WI38 (cell line): Measurements from ENCODE around the gene COL16A1.

ENCODE experiments used
- H3K4me3 ChIP-seq: 2 replicates; pipeline ENCODE4 v1.5.1; 2011; ENCODE audit warnings: low read depth, mild to moderate bottlenecking, control low read depth, low read length
- CTCF ChIP-seq: IDR thresholded peaks from 2 replicates; pipeline ENCODE4 v1.5.1; 2012; ENCODE audit warnings: low read depth, mild to moderate bottlenecking, control low read depth, low read length

COL16A1 gene

GRCh38 chr1:31654474-31654776, 49.4 kb downstream of the COL16A1 start:
- TF ChIP-seq CTCF = no peak

GRCh38 chr1:31653717-31654473, 49.9 kb downstream of the COL16A1 start:
- no peak overlapping the region for H3K4me3 ChIP-seq
- TF ChIP-seq CTCF = no peak

More at GRCh38 chr1:31654474-31654776, 49.4 kb downstream of the COL16A1 start:
- no peak overlapping the region for H3K4me3 ChIP-seq

- no peak overlapping the region for H3K4me3 ChIP-seq
- no peak for TF ChIP-seq CTCF
Measured at GRCh38 chr1:31652891-31653499, 50.8 kb downstream of the COL16A1 start.

- H3K4me3 ChIP-seq = no peak overlapping the region
- no peak for TF ChIP-seq CTCF
Measured at GRCh38 chr1:31651766-31652165, 52.1 kb downstream of the COL16A1 start.

- no peak overlapping the region for H3K4me3 ChIP-seq
- no peak for TF ChIP-seq CTCF
Measured at GRCh38 chr1:31651089-31651420, 52.8 kb downstream of the COL16A1 start.

GRCh38 chr1:31650161-31651088, 53.4 kb downstream of the COL16A1 start:
- TF ChIP-seq CTCF = no peak
- no peak overlapping the region for H3K4me3 ChIP-seq
